Left lobe of liver (tissue), 2 donors: ENCODE data around the gene FAM13A. TPM values are rescaled to one million over a fixed set of nuclear protein-coding genes. Genes with fewer than 3 reads are reported as not detected.
A peak's percentile ranks its signal among the peaks of the same experiment; 100 is the strongest.

ENCODE experiments used
- ATAC-seq: fragments of 200-7000 bp; cut with Tn5 transposase; one replicate; pipeline ENCODE4 v1.9.1; 2020; ENCODE audit warnings: mild to moderate bottlenecking, moderate library complexity
- DNase-seq: peaks from one replicate; pipeline ENCODE4 v3.0.0-alpha.2; 2020; ENCODE audit warnings: low spot score
- total RNA-seq: library from RNA; stranded (reverse); gene quantifications from one replicate; pipeline ENCODE4 v1.2.1, GENCODE V29; 2021
- donor health status: DM: no; HTN: no; CAD: no; lungs with moderate emphysema.
- donor health status: DM: no; HTN: yes; CAD: no.

The FAM13A gene
- total RNA-seq, 1 donor from 2014 or later = 70.2 TPM

- ATAC-seq = peak; percentile 37
- DNase-seq = no peak
These were observed 359.8 kb downstream of the FAM13A start for GRCh38 chr4:88697141-88697540.

GRCh38 chr4:88696630-88697029 lies 360.4 kb downstream of the FAM13A start:
- ATAC-seq (no peak), DNase-seq (no peak)

GRCh38 chr4:88693792-88694191 lies 363.2 kb downstream of the FAM13A start:
- ATAC-seq = no peak
- DNase-seq = no peak

- DNase-seq = no peak
- ATAC-seq = no peak
These were observed 366.6 kb downstream of the FAM13A start for GRCh38 chr4:88690355-88690754.

GRCh38 chr4:88681209-88681608 lies 375.8 kb downstream of the FAM13A start:
- ATAC-seq (no peak), DNase-seq (no peak)

Other genes with a start within 250 kb of the FAM13A start
- gene TIGD2, start 54.3 kb upstream of the FAM13A start, total RNA-seq = 14.4 TPM